H1 (cell line): ENCODE data around the gene SPDYA. TPM values are rescaled to one million over a fixed set of nuclear protein-coding genes. Genes with fewer than 3 reads are reported as not detected.

Experiments
- BRCA1 ChIP-seq: IDR thresholded peaks from 2 replicates; pipeline ENCODE4 v1.6.1; 2012; ENCODE audit warnings: low read depth, low read length, improper control_type of control experiment
- KDM1A ChIP-seq: fragments of 200-600, 300-600 bp; sonication (generic); IDR thresholded peaks from 2 replicates; pipeline ENCODE4 v1.7.1; 2016; ENCODE audit warnings: mild to moderate bottlenecking, low read length, borderline replicate concordance
- TEAD4 ChIP-seq: IDR thresholded peaks from 2 replicates; pipeline ENCODE4 v1.6.1; 2012; ENCODE audit warnings: low read depth, low read length, inconsistent platforms, mixed read lengths
- polyA plus RNA-seq, 7 experiments: library from polyadenylated mRNA; depleted of rRNA in 3 of 7; stranded (reverse) in 5 of 7; unstranded in 2 of 7; fragments of >200 nt in 5 of 7; fragments of 200-250 nt in 2 of 7; gene quantifications; 1 replicate in 5 of 7; 2 replicates in 1 of 7; 4 replicates in 1 of 7; pipeline versions ENCODE4 v1.2.1 to v1.2.3, GENCODE V29; 2011 to 2013; ENCODE audit warnings: missing spikeins in 2 of 7, mixed read lengths in 2 of 7
- total RNA-seq: library from RNA; stranded (reverse); fragmentation: NEBNext Ultra II Directional; extraction: Animal tissue kit (Norgen Biotek cat#: 25700); gene quantifications from 2 replicates; pipeline ENCODE4 v1.2.1, GENCODE V29; 2021

Gene SPDYA
- total and polyA plus RNA-seq, 2 of the 8 experiments (the other 6 are each of a cell fraction or from before 2014, with no cell fraction given) = 0.12 to 0.35 TPM

- no peak for TF ChIP-seq KDM1A
- TF ChIP-seq TEAD4 = no peak
- TF ChIP-seq BRCA1 = no peak
Observed at GRCh38 chr2:28764909-28765711, 45.5 kb upstream of the SPDYA start (continued).
